D341Med (cell line): ENCODE data around the gene THOC5.
A peak's percentile ranks its signal among the peaks of the same experiment; 100 is the strongest.

ENCODE experiments used
- DNase-seq: peaks from one replicate; pipeline ENCODE4 v3.0.0; 2012; ENCODE audit warnings: low spot score

Gene THOC5

DNA sequence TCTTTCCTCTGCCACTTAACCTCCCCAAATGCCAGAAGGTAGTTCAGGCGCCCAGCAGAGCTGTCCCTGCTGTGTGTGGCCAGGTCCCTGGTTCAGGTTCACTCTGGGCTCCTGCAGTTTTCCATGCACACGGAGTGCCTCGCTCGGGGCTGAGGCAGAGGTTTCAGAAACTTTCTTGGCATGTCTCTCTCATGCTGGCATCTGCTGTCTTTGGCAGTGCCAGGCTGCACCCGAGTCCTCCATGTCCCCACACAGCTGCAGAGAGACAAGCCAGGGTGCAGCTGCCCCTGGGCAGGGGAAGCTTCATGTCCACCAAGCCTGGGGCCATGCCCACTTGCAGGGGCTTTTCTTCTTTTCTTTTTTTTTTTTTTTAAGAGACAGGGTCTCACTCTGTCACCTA is 80.6 kb downstream of the THOC5 start:
- no peak for DNase-seq

DNA sequence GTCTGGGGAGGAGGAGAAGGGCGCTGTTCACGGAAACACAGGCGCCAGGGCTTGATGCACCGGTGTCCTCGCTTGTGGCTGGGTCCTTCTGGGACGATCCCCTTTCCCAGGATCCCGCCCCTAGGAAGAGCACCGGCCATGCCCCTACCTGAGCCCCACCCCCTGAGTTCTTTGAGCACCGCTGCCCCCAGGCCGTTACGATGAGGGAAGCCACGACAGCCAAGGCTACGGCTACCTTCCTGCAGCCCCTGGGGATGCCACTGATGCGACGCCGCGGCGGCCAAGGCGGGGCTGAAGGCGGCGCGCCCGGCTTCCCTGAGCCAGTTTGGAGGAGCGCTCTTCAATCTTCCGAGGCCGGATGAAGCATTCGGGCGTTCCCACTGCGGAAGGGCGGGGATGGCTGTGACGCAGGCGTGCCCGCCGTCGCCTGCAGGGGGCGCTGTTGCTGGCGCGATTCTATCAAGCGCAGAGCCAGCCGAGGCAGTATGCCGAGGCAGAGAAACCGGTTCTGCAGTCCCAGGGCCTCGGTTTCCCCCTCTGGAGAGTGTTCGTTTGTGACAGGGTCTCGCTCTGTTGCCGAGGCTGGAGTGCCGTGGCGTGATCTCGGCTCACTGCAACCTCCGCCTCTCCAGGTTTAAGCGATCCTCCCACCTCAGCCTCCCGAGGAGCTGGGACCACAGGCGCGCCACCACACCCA is 83.2 kb downstream of the THOC5 start:
- peak; percentile 68 for DNase-seq

DNA sequence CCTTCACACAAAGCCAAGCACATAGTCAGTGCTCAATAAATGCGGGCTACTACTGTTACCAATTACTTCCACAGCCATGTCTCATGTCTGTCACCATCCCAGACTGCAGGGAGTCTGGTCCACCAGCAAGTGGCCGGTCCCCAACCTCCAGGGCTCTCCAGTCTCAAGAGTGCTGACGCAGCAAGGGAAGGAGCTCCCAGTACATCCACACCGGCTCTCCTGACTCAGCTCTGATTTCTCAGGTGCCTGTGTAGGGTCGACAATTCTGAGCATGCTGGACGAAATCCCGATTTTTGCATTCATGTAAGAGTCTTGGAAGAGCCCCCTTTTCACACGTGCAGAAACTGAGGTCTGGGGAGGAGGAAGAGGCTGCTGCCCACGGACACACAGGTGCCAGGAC is 83.8 kb downstream of the THOC5 start:
- DNase-seq = no peak

DNA sequence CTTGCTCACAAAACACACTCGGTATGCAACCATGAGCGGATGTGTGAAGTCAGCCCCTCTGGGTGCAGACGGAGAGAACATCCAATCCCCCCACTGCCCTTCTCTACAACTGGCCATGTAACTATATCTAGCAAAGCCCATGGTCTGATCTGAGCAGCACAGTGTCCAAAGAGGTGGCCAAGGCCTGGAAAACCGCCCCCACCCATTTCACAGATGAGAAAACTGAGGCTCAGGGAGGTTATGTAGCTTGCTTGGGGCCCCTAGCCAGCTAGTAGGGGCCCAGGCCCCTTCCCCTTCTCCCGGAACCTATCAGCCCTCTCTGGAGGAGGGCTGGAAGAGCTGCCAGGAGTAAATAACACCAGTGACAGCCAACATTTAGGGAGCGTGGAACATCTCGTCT is 89.0 kb downstream of the THOC5 start:
- DNase-seq = no peak

DNA sequence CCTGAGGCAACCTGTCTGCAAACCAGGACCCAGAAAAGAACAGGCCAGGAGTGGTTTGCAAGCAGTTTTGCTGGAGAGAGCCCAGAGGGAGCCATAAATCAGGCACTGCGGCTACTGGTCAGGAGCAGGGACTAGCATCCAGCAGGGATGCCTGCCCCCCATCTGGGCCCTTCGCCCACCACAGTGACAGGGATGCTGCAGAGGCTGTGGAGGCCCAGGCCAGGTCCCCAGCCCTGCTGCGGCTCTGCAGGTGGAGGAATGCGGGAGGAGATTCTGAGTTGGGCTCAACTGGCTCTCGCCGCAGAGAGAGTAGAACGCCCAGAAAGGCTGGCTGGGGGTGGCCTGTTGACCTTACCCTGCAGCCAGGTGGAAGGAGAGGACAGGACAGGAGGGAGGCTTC is 89.9 kb downstream of the THOC5 start:
- no peak for DNase-seq

DNA sequence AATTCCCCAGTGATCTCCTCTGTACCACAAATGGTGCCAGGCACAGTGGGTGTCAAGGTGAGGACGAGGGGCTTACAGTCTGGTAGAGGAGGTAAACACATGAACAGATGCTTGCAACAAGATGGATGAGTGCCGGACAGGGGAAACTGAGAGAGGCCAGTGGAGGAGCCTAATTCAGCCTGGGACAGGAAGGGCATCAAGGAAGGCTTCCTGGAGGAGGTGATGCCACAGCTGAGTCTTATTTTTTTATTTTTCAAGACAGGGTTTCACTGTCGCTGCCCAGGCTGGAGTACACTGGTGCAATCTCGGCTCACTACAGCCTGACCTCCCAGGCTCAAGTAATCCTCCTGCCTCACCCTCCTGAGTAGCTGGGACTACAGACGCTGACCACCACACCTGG is 92.3 kb downstream of the THOC5 start:
- no peak for DNase-seq

DNA sequence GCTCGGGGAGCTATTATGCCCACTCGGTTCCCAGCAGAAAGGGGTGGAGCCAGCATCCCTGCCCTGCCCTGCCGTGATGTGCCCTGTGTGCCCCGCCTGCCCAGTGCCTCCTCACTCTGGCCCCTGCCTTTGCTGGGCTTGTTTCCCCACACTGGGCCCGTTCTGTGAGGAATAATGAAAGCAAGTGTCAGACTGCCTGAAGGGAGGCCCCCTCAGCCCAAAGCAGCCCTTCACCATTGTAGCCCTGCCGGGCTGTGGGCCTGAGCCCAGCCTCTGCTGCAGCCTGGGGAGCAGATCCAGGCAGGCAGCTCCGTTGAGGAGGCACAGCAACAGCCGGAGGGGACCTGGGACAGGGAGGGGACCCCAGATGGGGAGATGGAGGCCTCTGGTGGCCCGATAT is 93.8 kb downstream of the THOC5 start:
- DNase-seq = peak; percentile 57

DNA sequence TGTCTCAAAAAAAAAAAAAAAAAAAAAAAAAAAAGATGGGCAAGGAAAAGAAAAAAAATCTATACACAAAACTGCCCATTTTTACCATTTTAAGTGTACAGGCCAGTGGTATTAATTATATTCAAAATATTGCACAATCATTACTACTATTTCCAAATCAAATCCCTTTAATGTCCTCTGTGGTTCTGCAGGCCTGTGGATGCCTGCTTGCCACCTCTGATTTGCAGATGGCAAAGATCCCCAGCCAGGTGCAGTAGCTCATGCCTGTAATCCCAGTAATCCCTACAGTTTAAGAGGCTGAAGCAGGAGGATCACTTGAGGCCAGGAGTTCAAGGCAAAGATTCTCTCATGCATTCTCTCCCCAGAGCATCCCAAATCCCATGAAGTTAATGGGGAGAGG is 95.0 kb downstream of the THOC5 start:
- DNase-seq = no peak

DNA sequence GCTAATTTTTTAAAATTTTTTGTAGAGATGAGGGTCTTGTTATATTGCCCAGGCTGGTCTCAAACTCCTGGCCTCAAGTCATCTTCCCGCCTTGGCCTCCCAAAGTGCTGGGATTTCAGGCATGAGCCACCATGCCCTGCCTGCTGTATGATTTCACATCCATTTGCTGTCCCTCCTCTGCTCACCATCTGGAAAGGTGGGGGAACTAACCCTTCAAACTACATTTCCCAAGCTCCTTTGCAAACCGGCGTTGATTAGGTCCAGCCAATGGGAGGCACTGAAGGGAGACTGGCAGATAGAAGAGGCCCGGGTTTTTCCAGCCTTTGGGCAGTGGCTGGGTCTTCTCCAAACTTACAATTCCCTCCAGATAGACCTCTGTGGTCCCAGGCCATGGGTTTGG is 95.8 kb downstream of the THOC5 start:
- DNase-seq = peak; percentile 81

DNA sequence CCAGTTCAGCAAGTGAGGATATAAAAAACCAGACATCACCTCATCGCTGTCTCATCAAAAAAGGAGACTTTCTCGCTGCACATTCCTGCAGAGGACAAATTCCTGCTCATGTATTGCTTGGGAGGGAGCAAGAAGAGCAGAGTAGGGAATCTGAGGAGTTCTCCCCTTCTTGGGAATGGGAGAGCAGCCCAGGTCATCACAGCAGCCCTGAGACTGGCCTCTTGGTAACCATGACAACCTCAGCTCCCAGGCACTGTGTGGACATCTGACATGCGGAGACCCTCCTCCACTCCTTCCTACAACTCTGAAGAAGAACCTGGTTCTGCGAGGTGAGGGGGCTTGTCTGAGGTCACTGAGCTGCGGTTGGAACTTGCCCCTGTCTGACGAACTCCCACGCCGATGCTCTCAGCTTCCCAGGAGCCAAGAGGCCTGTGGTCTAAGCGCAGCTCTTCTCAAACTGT is 97.3 kb downstream of the THOC5 start:
- DNase-seq = no peak
